Activated CD8-positive, alpha-beta memory T cell treated with anti-CD3 and anti-CD28 coated beads, Interleukin-2, amount 10 ng/mL, durations not matched to agents 7 days and 5 days (primary cell): ENCODE data around the gene ACSL4. TPM values are rescaled to one million over a fixed set of nuclear protein-coding genes. Genes with fewer than 3 reads are reported as not detected.
A peak's percentile ranks its signal among the peaks of the same experiment; 100 is the strongest.

Experiments used
- ATAC-seq: fragments of 150-1000 bp; cut with Tn5 transposase; one replicate; pipeline ENCODE4 v1.10.0; 2021; ENCODE audit warnings: moderate library complexity
- CTCF ChIA-PET: fragments of 350-600 bp; sonication (Branson Sonifier 250); formaldehyde crosslinking; loops from one replicate; lab custom pipeline; 2021; ENCODE audit warnings: antibody characterized with exemption; lab: Charles Lee
- DNase-seq: peaks from one replicate; pipeline ENCODE4 v3.0.0-alpha.2; 2020
- H3K27ac Mint-ChIP-seq: one replicate; pipeline ENCODE4 v1.8.0; 2021; ENCODE audit warnings: mild to moderate bottlenecking, mixed read lengths
- H3K27me3 Mint-ChIP-seq: one replicate; pipeline ENCODE4 v1.8.0; 2021; ENCODE audit warnings: mixed read lengths
- H3K36me3 Mint-ChIP-seq: one replicate; pipeline ENCODE4 v1.8.0; 2021; ENCODE audit warnings: mild to moderate bottlenecking, mixed read lengths
- H3K4me1 Mint-ChIP-seq: one replicate; pipeline ENCODE4 v1.8.0; 2021; ENCODE audit warnings: mixed read lengths
- H3K4me3 Mint-ChIP-seq: one replicate; pipeline ENCODE4 v1.8.0; 2021; ENCODE audit warnings: mild to moderate bottlenecking, moderate library complexity, mixed read lengths
- H3K9me3 Mint-ChIP-seq: one replicate; pipeline ENCODE4 v1.8.0; 2022; ENCODE audit warnings: low read depth, mixed read lengths
- total RNA-seq, 2 experiments: library from RNA; stranded (reverse); gene quantifications; one replicate each; pipeline ENCODE4 v1.2.3, GENCODE V29; 2021

The ACSL4 gene
- 10 to 100 TPM; 68.3 to 95.1 TPM for total RNA-seq

- H3K27me3 Mint-ChIP-seq: no peaks in the 10 kb centered on the region
- peak within 1 kb of the TSS; percentile 99 for H3K4me3 Mint-ChIP-seq
- ATAC-seq (peak; percentile 95), DNase-seq (peak; percentile 90)
- H3K9me3 Mint-ChIP-seq: no peaks in the 10 kb centered on the region
- peak within 1 kb of the TSS; percentile 99 for H3K27ac Mint-ChIP-seq
- peaks cover 12% of the 10 kb centered on the region for H3K36me3 Mint-ChIP-seq
- CTCF ChIA-PET: interaction anchor here (1.1 to 1.5 kb wide), 3 partner anchors 20 to 124 kb away, joined by 4 to 5 read pairs (median 4); no protein-coding TSS in a partner anchor
- peaks cover 24% of the 10 kb centered on the region for H3K4me1 Mint-ChIP-seq
These were observed at the start of gene ACSL4 for GRCh38 chrX:109732807-109733612. ACSL4 (minus strand) TSS chrX:109733257; CDS start chrX:109683363, 49,894 bp downstream.

GRCh38 chrX:109777749-109778148 lies 44.7 kb upstream of the ACSL4 start:
- H3K9me3 Mint-ChIP-seq: no peaks in the 10 kb centered on the region
- H3K4me3 Mint-ChIP-seq: no peak overlapping the region
- H3K27ac Mint-ChIP-seq: no peak overlapping the region
- no peak for ATAC-seq
- H3K4me1 Mint-ChIP-seq: peaks cover 22% of the 10 kb centered on the region
- CTCF ChIA-PET: no interaction called here
- H3K36me3 Mint-ChIP-seq: peaks cover 6% of the 10 kb centered on the region
- DNase-seq: no peak
- no peaks in the 10 kb centered on the region for H3K27me3 Mint-ChIP-seq

GRCh38 chrX:109776986-109777385 lies 43.9 kb upstream of the ACSL4 start:
- DNase-seq (no peak), ATAC-seq (no peak)
- Mint-ChIP-seq H3K27me3 (no peaks in the 10 kb centered on the region), H3K9me3 (no peaks in the 10 kb centered on the region), H3K4me3 (no peak overlapping the region), H3K36me3 (peaks cover 4% of the 10 kb centered on the region), H3K4me1 (peaks cover 17% of the 10 kb centered on the region), H3K27ac (no peak overlapping the region)
- CTCF ChIA-PET: no interaction called here

GRCh38 chrX:109776432-109776831 lies 43.4 kb upstream of the ACSL4 start:
- DNase-seq (no peak), ATAC-seq (no peak)
- Mint-ChIP-seq H3K9me3 (no peaks in the 10 kb centered on the region), H3K4me3 (no peak overlapping the region), H3K27ac (no peak overlapping the region), H3K36me3 (peaks cover 4% of the 10 kb centered on the region), H3K4me1 (peaks cover 17% of the 10 kb centered on the region), H3K27me3 (no peaks in the 10 kb centered on the region)
- CTCF ChIA-PET: no interaction called here

GRCh38 chrX:109775386-109775785 lies 42.3 kb upstream of the ACSL4 start:
- no peak for DNase-seq
- Mint-ChIP-seq H3K36me3 (peaks cover 1% of the 10 kb centered on the region), H3K4me3 (no peak overlapping the region), H3K27ac (peak overlapping the region; percentile 12), H3K27me3 (no peaks in the 10 kb centered on the region), H3K4me1 (peaks cover 17% of the 10 kb centered on the region), H3K9me3 (no peaks in the 10 kb centered on the region)
- CTCF ChIA-PET: interaction anchor here (1.1 kb wide), 1 partner anchor 16 kb away, joined by 3 read pairs; no protein-coding TSS in a partner anchor
- ATAC-seq: no peak

- peak; percentile 72 for ATAC-seq
- DNase-seq: no peak
- Mint-ChIP-seq H3K36me3 (peaks cover 1% of the 10 kb centered on the region), H3K9me3 (no peaks in the 10 kb centered on the region), H3K27me3 (no peaks in the 10 kb centered on the region), H3K4me1 (peaks cover 17% of the 10 kb centered on the region), H3K4me3 (no peak overlapping the region), H3K27ac (no peak overlapping the region)
- CTCF ChIA-PET: interaction anchor here (1.1 kb wide), 1 partner anchor 15 kb away, joined by 3 read pairs; no protein-coding TSS in a partner anchor
These were observed 41.6 kb upstream of the ACSL4 start for GRCh38 chrX:109774706-109775105.

- Mint-ChIP-seq H3K36me3 (peaks cover 1% of the 10 kb centered on the region), H3K4me3 (no peak overlapping the region), H3K9me3 (no peaks in the 10 kb centered on the region), H3K27ac (no peak overlapping the region), H3K4me1 (peaks cover 17% of the 10 kb centered on the region), H3K27me3 (no peaks in the 10 kb centered on the region)
- no peak for DNase-seq
- CTCF ChIA-PET: no interaction called here
- ATAC-seq: no peak
These were observed 41.1 kb upstream of the ACSL4 start for GRCh38 chrX:109774136-109774535.

- Mint-ChIP-seq H3K4me3 (no peak overlapping the region), H3K27me3 (no peaks in the 10 kb centered on the region), H3K4me1 (peaks cover 17% of the 10 kb centered on the region), H3K36me3 (peaks cover 1% of the 10 kb centered on the region), H3K27ac (no peak overlapping the region), H3K9me3 (no peaks in the 10 kb centered on the region)
- DNase-seq (no peak), ATAC-seq (no peak)
- CTCF ChIA-PET: no interaction called here
These were observed 40.3 kb upstream of the ACSL4 start for GRCh38 chrX:109773374-109773773.

GRCh38 chrX:109770780-109771179 lies 37.7 kb upstream of the ACSL4 start:
- no peak for ATAC-seq
- no peak for DNase-seq
- Mint-ChIP-seq H3K36me3 (peaks cover 1% of the 10 kb centered on the region), H3K9me3 (no peaks in the 10 kb centered on the region), H3K4me1 (peaks cover 22% of the 10 kb centered on the region), H3K27me3 (peaks cover 2% of the 10 kb centered on the region), H3K27ac (no peak overlapping the region), H3K4me3 (no peak overlapping the region)
- CTCF ChIA-PET: no interaction called here

GRCh38 chrX:109760922-109761250 lies 27.8 kb upstream of the ACSL4 start:
- Mint-ChIP-seq H3K9me3 (no peaks in the 10 kb centered on the region), H3K27ac (no peak overlapping the region), H3K4me3 (no peak overlapping the region), H3K4me1 (peaks cover 16% of the 10 kb centered on the region), H3K36me3 (no peaks in the 10 kb centered on the region), H3K27me3 (peaks cover 2% of the 10 kb centered on the region)
- DNase-seq (no peak), ATAC-seq (no peak)
- CTCF ChIA-PET: no interaction called here

- CTCF ChIA-PET: interaction anchor here (0.7 to 1.4 kb wide), 2 partner anchors 15 to 24 kb away, joined by 3 to 5 read pairs; no protein-coding TSS in a partner anchor
- H3K27me3 Mint-ChIP-seq: no peaks in the 10 kb centered on the region
- H3K27ac Mint-ChIP-seq: peak overlapping the region; percentile 74
These were observed 27.3 kb upstream of the ACSL4 start for GRCh38 chrX:109760209-109760921.

GRCh38 chrX:109753256-109753655 lies 20.2 kb upstream of the ACSL4 start:
- no peaks in the 10 kb centered on the region for H3K9me3 Mint-ChIP-seq
- DNase-seq (no peak), ATAC-seq (no peak)
- H3K27me3 Mint-ChIP-seq: no peaks in the 10 kb centered on the region
- H3K27ac Mint-ChIP-seq: no peak overlapping the region
- CTCF ChIA-PET: no interaction called here
- H3K4me1 Mint-ChIP-seq: no peaks in the 10 kb centered on the region
- H3K4me3 Mint-ChIP-seq: no peak overlapping the region
- H3K36me3 Mint-ChIP-seq: peaks cover 2% of the 10 kb centered on the region

More at GRCh38 chrX:109760209-109760921, 27.3 kb upstream of the ACSL4 start:
- Mint-ChIP-seq H3K9me3 (no peaks in the 10 kb centered on the region), H3K36me3 (no peaks in the 10 kb centered on the region), H3K4me1 (peaks cover 16% of the 10 kb centered on the region), H3K4me3 (peak overlapping the region; percentile 5)
- DNase-seq (no peak), ATAC-seq (no peak)

- CTCF ChIA-PET: no interaction called here
- Mint-ChIP-seq H3K4me1 (no peaks in the 10 kb centered on the region), H3K9me3 (no peaks in the 10 kb centered on the region), H3K36me3 (peaks cover 2% of the 10 kb centered on the region), H3K4me3 (no peak overlapping the region), H3K27me3 (no peaks in the 10 kb centered on the region), H3K27ac (no peak overlapping the region)
- ATAC-seq: no peak
- DNase-seq: no peak
These were observed 18.6 kb upstream of the ACSL4 start for GRCh38 chrX:109751698-109752097.

GRCh38 chrX:109749207-109749606 lies 16.1 kb upstream of the ACSL4 start:
- Mint-ChIP-seq H3K36me3 (no peaks in the 10 kb centered on the region), H3K4me1 (no peaks in the 10 kb centered on the region), H3K4me3 (no peak overlapping the region), H3K27ac (no peak overlapping the region), H3K27me3 (no peaks in the 10 kb centered on the region), H3K9me3 (no peaks in the 10 kb centered on the region)
- DNase-seq (no peak), ATAC-seq (no peak)
- CTCF ChIA-PET: no interaction called here
